HG03378 (cell line): Measurements from ENCODE around the gene ACKR1.

ENCODE experiments used
- ATAC-seq: cut with Tn5 transposase; IDR thresholded peaks from one replicate; pipeline ENCODE4 v1.9.1; 2021; ENCODE audit warnings: mild to moderate bottlenecking, moderate library complexity; ENCODE audit not compliant: unreplicated experiment

The ACKR1 gene, protein sequence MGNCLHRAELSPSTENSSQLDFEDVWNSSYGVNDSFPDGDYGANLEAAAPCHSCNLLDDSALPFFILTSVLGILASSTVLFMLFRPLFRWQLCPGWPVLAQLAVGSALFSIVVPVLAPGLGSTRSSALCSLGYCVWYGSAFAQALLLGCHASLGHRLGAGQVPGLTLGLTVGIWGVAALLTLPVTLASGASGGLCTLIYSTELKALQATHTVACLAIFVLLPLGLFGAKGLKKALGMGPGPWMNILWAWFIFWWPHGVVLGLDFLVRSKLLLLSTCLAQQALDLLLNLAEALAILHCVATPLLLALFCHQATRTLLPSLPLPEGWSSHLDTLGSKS

DNA sequence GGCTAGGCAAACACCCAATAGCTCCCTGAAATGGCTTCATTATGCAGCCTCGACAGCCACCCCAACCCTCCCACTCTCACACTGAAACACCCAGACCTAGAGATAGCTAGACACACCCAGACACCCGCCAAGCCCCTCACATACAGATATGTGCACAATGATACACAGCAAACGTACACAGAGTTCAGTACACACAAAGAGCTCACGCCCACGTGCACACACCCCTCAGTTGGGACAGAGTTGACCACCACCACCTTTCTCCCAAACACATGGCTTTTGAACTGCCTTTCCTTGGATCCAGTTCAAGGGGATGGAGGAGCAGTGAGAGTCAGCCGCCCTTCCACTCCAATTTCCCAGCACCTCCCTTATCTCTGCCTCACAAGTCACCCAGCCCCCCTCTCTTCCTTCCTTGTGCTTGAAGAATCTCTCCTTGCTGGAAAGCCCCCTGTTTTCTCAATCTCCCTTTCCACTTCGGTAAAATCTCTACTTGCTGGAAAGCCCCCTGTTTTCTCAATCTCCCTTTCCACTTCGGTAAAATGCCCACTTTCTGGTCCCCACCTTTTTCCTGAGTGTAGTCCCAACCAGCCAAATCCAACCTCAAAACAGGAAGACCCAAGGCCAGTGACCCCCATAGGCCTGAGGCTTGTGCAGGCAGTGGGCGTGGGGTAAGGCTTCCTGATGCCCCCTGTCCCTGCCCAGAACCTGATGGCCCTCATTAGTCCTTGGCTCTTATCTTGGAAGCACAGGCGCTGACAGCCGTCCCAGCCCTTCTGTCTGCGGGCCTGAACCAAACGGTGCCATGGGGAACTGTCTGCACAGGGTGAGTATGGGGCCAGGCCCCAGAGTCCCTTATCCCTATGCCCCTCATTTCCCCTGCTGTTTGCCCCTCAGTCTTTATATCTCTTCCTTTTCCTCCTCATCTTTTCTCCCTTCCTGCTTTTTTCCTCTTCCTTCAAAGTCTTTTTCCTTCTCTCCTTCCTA, at the start of gene ACKR1:
ACKR1 (plus strand) TSS at position 715 of the 981 bp plus-strand sequence; CDS start at position 800, 85 bp downstream.
- ATAC-seq: no peak

DNA sequence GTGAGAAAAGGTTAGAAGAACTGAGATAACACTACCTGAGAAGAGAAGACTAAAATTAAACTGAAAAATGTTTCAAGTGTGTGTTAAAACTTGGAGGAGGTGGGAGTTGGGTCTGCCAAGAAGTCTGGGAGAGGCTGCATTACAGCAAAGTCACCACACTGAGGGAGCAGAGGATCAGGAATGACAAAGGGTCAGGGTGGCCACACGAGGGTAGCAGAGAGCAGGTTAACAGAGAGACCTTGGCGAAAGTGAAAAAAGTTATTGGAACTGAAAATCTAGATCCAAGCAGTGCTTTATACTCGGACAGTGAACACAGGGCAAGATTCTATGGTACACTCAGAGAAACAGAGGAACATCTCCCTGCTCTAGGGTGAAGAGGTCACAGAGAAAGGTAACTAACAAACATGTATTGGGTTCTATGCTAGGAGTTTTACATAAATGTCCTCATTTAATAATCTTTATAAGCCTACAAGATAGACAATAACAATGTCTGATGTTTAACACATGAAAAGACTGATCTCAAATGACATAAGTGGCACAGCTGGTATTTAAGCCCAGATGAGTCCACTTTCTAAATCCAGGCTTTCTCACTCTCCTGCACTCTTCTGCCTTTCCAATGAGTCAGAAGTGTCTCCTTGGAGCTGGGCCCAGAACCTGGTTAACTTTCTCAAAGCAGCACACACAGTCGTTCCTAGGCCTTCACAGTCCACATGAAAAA, 43.5 kb upstream of the ACKR1 start:
- ATAC-seq: peak; percentile 96

DNA sequence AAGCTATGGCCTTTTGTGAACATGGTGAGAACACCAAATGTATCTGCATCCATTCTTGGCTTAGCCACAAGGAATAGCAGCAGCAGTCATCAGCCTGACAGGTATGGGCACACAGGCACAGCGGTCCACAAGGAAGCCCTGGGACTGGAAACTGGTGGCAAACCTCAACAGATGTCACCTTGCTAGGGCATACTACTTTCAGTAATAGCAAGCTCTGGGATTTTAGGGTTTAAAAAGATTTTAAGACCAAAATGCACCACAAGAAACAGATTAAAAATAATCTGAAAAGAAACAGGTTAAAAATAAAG, 43.0 kb upstream of the ACKR1 start:
- no peak for ATAC-seq

DNA sequence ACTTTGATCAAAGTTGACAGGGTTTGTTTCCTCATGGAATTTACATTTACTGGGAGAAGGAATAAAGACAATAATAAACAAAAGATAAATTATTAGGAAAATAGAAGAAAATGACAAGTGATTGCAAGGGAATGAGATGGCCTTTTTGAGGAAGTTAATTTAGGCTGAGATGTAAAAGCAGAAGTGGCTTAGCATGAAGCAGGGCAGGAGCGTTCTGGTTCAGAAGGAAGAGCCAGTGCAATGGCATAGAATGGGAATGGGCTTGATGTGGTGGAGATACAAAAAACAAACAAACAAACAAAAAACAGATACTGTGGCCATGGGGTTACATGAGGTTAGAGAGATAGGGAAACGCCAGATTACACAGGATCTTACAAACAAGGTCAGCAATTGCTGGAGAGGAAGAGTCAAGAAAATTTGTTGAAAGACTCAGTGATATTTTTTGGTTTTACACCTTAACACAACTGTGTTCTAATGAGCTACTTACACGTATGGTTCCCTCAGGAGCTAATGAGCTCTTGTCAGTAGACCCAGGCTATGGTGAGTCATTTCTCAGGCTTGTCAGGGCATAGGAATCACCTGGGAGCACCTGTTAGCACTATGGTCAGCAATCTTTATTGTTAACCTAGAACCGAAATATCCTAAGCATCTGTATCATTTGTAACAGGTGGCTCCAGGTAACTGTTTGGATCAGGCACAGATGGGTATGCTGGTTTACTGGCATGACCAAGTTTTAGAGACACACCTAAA, 42.0 kb upstream of the ACKR1 start:
- no peak for ATAC-seq

DNA sequence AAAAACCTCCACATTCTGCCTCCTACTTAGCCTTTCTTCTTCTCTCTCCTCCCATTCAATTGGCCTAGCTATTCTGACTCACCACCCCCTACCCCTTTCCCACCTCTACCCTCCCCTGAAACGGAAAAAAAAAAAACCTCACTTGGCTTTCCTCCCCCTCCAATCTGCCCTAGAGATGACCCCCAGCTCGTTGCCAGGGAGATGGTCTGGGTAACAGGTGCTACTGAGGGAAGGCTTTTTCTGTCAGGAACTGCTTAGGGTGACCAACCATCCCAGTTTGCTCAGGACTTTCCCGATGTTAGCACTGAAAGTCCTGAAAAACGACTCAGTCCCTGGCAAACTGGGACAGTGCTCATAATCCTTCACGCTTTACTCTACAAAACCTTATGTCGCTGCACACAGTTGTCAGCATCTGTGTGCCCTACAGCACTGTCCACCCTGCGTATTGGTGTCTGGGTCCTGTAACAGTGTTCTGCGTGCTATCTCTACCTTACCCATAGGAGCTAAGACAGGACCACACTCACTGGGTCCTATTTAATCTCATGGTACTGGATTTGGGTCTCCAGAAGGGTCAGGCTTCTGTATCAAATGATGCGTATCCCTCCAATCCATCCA, 41.0 kb upstream of the ACKR1 start:
- ATAC-seq: no peak

DNA sequence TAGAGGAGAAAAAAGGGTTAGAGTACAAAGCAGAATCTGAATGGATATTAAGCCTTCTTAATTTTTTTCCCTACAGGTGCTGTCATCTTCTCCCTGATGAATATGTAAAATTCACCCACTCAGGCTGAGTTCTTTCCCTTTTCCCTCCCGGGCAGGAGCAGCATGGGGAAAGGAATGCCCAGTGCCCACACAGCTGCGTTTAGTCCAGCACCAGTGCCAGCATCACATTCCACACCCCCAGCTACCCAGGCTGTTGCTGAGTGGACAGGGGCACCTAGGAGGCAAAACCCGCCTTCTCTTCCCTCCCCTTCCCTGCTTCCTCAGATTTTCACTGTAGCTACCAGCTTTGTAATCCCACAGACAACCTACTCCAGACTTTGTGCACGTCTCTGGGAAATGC, 36.6 kb upstream of the ACKR1 start:
- no peak for ATAC-seq

DNA sequence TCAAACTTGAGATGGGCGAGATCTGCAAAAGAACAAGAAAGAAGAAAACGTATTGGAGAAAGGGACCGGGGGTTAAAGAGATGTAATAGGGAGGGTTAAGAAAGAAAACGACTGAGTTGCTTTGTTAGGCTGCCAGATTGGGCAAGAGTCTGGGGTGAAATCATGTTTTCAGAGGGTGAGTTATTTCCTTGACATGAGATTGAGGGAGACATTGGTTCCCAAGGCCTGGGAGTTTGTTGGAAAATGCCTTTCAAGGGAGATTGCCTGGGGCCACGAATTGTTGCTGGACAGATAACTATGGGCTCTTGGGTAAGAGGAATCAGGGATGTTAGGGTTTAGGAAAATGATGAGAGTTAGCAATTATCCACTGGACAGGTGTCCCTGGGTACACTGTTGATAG, 34.0 kb upstream of the ACKR1 start:
- no peak for ATAC-seq

DNA sequence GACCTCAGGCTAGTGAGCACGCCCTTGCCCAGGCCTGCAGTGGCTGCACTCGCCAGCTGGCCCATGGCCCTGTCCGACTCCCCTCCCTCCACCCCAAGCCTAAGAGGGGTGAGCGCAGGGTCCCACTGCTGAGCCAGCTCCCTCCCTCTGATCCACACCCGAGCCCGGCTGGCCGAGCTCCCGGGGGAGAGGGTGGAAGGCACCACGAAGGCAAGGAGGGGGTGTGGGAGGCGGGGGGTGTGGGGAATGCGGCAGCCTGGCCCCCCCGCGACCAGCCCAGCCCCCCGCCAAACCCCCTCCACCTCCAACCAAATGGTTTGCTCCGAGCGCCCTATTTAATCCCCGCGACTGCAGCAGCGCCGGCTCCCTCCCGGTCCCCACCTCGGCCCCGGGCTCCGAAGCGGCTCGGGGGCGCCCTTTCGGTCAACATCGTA, 33.4 kb upstream of the ACKR1 start, which contains the start of gene CADM3:
CADM3 (plus strand) TSS at position 362 of the 434 bp plus-strand sequence. CDS start 151 bp downstream, outside the sequence.
- ATAC-seq: no peak

DNA sequence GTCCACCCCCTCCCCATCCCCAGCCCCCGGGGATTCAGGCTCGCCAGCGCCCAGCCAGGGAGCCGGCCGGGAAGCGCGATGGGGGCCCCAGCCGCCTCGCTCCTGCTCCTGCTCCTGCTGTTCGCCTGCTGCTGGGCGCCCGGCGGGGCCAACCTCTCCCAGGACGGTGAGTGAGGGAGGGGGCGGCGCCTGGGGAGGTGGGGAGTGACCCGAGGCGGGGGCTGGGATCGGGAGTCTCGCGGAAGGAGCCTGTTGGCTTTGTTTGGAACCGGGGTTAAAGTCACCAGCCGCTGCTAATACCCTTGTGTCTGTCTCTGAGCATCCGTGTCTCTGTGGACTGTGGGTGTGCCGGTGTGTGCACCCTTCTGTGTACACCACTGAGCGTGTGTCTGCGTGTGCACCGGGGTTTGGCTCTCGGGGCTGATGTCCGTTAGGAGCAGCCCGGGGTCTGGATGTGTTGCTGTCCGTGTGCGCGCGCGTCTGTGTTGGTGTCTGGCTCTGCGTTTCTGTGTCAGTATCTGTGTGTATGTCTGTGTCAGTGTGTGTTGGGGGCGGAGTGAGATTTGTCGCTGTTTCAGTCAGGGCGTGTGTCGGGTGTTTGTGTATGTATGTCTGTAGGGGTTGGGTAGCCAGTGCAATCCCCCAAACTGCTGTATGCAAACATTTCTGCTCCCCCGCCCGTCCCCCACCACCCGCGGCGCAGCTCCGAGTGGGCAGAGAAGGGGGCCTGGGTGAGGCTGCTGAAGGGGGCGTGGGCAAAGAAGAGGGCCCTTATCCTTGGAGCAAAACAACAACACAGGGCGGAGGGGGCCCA, 32.8 kb upstream of the ACKR1 start:
- no peak for ATAC-seq

DNA sequence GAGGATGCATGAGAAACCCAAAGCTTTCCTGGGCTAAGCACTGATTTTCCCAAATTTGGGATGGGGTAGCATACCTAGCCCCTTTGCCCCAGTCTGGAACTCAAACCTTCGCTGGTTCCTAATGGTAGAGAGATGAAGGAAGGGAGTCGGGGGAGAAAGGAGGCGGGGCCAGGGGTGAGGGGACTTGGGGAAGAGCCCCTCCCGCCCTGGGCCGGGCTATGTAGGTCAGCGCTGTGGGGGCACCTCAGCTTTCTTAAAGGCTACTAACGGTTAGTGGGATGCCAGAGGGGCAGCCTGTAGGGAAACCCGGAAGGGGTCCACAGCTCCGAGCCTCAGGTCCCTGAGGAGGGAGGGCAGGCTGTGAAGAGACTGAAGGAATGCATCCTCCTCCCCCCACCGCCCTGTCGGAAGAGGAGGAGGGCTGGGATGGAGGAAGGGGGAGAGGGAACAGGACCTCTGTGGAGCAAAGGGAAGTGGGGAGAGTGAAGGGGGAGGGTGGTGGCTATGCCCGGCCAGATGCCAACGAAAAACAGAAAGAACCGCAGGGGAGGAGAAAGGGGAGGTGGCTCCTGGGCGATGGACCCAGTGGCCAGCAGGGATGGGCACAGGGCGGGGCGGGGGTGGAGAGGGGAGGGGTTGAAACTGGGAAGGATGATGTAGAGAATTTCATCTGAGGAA, 31.9 kb upstream of the ACKR1 start:
- no peak for ATAC-seq

DNA sequence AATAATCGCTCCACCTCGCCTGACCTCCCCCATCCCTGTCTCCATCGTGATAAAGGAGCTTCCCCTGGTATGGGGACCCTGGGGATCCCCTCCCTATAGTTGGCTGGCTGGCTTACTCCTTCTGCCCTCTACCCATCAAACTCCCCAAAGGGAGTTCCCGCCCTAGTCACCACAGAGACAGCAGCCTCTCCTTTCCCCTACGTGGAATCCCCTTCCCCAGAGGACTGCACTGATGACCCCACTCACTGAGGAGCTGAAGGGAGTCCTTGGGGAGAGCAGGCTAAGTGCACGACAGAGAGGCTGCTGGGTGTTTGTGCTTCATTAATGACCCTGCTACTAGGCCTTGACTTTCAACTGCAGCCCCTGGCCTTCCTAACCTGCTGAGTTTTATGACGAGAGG, 31.4 kb upstream of the ACKR1 start:
- ATAC-seq: no peak

DNA sequence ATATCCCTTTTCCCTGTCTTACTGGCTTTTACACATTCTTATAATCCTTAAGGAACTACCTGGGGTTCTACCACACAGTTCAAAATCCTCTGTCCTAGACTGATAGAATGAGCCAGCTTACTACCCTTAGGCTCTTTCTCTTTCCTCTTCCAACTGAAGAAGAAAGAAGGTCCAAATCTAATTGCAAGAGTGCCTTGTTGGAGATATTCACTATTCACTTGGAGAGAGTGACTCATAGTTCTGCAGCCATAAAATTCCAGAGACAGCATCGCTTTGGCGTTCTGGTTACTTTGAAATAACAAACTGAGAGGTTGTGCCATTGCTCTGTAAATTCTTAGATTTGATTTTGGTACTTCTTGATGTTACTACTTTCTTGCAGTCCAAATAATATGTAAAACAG, 29.1 kb upstream of the ACKR1 start:
- ATAC-seq: no peak

DNA sequence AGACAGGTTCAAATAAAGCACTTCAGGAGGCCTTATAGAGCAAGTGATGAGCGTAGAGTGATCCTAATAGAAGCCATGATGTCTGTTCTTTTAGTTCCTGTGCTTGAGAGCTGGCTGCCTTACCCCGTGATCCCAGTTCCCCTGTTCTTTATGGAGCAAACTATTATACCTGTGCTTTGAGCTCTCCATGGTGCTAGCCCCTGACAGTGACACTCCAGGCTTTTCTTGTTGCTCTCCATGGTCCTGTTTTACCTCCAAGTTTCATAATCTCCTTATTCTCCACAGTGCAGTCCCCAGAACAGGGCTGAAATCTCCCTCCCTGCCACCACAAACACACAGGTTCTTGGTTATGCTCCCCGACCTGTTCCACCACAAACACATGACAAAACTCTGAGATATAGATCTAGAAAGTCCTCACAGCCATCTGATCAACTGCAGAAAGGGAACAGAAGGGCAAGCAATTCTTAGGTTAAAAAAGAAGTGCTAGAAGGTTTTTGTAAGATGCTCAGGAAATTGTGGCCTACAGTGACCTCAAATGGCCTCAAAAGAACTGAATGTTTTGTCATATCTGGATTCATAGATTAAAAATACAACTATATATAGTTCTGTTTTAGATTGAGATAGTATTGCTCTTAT, 27.3 kb upstream of the ACKR1 start:
- no peak for ATAC-seq

DNA sequence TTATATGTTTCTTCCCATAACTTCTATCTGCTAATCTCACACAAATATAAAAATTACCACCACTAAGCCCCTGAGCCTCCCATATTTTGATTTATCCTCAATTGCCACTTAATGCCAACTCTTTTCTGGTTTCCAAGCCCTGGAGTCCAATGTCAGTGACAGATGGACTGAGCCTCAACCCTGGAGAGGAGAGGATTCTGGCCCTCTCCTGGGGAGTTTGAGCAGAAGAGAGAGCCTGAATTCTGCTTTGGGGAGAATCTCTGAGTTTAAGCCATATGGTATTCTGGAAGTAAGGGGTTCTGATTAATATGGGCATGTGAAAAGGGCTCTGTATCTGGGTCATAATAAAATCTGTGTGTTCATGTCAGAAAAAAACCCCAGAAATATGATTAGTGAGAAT, 24.8 kb upstream of the ACKR1 start:
- ATAC-seq: no peak

DNA sequence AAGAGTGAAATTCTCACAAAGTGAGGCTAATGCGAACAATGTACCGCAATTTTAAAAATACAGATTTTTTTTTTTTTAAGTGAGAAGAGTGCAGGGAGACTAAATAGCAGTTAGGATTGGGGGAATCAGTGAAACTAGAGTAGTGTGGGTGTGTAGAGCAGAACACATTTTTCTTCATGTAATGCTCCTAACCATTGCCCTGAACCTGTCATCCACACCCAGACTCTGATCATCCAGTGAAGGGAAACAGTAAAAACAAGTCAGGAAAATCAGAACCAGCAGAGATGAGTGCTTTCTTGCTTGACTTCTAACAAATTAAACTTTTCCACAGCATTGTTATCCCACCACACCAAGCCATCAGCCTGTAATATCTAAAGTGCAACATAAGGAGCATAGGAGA, 24.2 kb upstream of the ACKR1 start:
- ATAC-seq: no peak

DNA sequence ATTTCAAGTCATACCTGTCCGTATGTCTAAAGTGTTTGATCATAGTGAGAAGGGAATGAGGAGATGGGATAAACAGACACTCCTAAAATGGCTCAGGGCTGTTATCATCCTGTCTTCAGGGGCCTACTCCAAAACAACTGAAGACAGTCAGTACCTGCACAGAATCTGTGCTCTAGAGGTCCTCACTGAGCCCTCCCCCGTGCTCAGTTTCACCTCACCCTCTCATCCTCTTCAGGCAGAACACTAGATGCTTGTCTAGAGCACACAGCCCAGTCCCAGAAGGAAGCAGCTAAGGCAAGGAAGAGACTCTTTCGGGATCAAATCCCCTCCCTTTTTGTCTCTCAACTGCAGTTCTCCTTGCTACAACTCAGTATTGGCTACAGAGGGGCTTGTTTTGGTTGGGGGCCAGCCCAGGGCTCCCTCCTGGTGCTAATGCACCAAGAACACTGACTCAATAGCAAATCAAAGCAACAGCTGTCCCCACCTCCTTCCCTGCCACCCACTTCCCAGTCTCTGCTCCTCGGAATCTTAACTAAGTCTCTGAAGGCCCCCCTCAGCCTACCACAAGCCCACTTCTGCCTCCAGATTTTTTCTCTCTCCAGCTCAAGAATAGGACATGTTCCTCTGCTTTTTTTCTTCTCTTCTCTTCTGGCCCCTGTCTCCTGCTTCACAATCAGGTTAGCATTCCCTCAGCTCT, 23.2 kb upstream of the ACKR1 start:
- no peak for ATAC-seq

DNA sequence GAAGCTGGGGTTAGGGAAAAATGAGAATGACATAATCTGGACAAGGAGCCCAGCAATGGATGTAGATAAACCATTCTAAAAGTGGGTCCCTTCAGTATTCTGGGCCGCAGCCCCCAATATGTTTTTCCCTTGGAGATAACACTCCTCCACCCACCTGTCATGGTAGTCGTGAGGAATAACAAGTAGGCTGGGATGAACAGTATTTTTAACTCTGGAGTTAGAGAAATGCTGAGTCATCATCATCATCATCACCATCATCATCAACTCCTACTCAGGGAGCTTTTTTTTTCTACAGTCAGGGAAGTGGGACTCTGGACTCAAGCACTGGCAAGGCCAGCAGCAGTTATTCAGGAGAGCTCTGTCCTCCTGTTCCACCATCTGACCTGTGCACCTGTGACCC, 20.5 kb upstream of the ACKR1 start:
- no peak for ATAC-seq

DNA sequence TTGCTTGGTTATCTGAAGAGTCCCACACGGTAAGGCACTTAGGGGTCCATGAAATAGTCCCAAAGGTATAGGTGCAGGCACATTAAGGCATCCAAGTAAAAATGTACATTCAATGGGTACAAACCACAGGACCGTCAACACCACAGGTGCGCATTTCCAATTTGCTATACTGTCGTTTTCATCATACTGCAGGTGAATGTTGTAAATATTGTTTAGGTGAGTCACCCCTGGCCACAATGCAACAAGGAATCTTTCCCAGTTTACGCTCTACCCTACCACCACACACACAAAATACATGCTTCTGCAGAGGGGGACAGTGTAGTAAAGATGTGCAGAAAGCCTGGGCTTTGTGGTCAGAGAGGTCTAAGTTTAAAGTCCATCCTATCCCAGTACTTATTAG, 19.6 kb upstream of the ACKR1 start:
- ATAC-seq: no peak
